CD4-positive, alpha-beta T cell treated with Interleukin-15 for 4 hours (primary cell): Measurements from ENCODE around the gene IL36A.

ENCODE experiments used
- DNase-seq: peaks from one replicate; pipeline ENCODE4 v3.0.0-alpha.2; 2020; ENCODE audit warnings: low spot score

IL36A gene

DNA sequence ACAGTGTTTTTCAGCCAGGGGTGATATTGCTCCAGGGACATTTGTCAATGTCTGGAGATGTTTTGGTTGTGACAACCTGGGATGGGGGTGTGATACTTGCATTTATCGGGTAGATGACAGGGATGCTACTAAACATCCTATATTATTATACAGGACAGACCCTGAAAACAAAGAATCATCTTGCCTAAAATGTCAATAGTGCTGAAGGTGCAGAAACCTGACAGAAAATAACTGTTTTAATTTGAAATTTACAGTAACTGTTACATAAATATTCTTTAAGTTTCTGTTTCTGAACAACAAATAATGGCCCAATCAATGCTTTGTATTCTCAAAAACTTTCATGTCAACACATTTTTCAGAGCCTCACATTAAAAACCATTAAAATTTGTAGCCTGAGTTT lies 2.0 kb downstream of the IL36A start:
- no peak for DNase-seq

DNA sequence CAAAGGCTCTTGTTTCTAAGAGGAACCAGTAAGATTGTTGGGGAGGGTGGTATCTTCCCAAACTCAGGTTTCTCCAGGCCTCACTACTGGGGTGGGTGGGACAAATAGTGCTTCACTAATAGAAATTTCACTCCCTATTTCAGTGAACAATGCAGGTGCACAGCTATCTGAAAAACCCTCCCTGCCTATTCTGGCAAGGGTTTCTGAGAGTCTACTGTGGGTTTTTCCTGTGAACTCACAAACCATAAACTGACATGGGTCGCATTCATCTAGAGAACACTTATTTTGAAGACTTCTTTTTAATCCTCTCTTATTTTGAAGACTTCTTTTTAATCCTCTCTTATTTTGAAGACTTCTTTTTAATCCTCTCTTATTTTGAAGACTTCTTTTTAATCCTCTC lies 4.4 kb downstream of the IL36A start:
- no peak for DNase-seq

DNA sequence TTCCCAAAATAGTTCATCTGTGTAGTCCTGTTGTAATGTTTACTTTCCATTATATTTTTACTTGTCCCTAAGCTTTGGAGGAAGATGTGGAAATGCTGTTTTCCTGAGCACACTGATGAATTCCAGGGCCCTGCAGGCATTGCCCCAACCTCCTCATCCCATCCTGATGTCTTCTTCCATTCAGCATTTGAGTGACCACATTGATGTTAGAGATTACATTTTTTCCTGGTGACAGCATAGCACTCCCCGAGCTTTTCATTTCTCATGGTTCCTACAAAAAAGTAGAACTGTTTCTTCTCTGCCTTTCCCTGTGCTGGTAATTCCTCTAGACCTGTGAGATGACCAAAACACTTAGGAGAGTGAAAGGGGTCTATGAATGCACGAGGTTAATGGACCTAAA lies 4.8 kb downstream of the IL36A start:
- no peak for DNase-seq

DNA sequence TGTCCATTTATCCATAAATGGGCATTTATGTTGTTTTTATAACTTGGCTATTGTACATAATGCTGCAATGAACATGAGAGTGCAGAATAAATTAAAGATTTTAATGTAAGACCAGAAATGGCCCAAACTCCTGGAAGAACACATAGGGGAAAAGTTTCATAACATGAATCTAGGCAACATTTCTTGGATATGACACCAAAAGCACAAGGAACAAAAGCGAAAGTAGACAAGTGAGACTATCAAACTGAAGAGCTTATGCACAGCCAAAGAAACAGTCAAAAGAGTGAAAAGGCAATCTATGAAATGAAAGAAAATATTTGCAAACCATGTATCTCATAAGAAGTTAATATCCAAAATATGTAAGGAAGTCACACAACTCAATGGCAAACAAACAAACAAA lies 5.8 kb downstream of the IL36A start:
- DNase-seq = no peak

DNA sequence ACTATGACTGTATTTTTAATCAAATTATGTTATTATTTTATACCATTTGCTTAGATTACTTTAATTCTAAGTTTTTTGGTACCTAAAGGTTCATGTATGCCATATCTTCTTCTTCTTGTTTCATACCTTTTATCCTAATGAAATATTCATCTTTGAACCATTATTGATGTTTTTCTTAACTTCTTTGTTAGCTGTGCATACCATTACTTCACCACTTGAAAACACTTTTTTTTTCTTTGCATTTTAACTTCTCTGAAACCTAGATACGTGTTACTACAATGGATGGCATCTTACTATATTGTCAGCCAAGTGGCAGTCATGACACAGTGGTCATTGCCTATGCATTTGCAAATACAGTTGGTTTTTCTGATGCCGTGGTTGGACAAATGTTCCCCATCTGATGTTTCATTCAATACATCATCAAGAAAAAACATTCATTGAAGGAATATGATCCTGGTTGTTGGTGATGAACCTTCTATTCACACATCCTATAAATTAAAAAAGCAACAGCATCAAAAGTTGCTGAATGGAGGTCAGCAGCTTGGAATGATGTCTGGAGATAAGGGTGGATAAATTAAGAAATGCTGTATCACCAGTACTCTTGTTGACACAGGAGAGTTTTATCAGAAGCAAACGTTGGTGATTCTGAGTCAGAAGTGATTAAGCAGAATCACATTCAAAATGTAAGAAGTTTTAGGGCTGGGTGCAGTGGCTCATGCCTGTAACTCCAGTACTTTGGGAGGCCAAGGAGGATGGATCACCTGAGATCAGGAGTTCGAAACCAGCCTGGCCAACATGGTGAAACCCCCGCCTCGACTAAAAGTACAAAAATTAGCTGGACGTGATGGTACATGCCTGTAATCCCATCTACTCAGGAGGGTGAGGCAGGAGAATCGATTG lies 7.4 kb downstream of the IL36A start:
- no peak for DNase-seq

DNA sequence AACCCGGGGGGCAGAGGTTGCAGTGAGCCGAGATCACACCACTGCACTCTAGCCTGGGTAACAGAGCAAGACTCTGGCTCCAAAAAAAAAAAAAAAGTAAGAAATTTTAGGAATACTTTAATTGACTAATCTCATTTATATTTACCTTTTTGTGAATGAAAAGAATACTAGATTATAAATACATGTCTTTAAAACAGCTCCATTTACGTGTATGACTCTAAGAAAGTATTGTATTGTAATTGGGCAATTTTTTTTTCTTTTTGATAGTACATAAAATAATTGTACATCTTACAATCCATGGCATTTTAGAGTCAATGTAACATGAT lies 8.0 kb downstream of the IL36A start:
- DNase-seq = no peak

DNA sequence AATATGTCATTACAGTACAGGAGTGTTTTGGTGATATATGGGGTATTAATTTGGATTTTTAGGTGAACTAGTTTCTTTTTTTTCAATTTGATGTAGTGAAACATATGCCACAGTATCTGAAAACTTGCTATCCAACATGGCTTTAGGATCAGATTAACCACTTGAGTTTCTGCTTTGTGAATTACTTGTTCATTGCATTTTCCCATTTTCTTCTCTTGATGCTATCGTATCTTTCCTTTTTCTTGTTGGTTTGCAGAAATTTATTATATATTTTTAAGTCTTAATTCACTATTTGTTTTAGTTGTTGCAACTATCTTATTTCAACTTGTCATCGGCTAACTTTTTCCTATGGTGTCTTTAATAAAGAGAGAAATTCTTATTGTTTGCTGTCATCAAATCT lies 8.8 kb downstream of the IL36A start:
- DNase-seq = no peak

DNA sequence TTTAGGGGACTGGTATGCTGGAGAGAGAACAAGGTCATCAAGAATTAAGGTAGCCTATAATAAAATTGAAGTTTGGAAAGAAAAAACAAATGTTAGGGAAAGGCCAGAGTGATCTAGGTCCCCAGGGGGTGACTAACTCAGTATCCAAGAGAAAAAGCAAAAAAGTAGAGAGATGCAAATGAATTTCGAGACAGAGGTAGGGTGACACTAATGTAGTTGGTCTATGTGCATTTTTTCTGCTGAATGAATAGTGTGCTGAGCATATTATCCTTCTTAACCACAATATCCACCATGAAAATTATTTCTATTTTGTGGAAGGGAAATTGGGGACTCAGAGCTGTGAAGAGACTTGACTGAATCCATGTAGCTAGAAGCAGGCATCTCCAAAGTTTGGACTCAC lies 9.8 kb downstream of the IL36A start:
- DNase-seq = no peak

DNA sequence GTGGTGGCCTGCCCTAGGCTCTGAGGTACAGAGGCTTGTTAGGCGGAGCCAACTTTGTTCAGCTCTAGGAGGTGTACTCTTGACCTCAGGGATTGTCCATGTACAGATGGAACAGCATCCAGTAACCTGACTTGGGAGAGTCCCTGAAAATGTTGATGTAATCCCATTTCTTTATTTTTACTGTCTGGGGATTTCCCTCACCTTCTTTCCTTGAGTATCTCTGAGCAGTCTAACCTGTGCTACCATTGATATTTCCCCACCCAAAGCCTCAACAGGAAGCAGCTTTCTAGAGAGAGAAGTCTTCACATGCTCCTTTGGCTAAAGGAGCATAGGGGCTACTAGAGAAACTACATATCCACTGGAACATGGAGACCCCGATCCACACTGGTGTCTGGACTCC lies 10.4 kb downstream of the IL36A start:
- no peak for DNase-seq

DNA sequence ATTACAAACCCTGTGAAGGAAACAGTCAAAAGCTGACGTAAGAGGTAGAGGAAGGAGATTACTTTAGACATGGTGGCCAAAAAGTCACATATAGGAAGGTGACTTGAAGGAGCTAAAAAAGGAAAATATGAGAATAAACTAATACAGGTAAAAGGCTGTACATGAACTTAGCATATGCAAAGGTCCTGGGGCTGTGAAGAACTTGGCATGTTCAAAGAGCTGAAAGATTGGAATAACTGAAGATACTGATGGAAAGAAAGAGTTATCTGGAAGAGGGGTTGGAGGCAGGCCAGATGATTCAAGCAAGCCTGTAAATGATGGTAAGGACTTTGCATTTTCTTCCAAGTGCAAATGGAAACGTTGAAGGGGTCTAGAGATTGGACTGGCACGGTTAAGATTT lies 13.2 kb downstream of the IL36A start:
- DNase-seq = no peak

DNA sequence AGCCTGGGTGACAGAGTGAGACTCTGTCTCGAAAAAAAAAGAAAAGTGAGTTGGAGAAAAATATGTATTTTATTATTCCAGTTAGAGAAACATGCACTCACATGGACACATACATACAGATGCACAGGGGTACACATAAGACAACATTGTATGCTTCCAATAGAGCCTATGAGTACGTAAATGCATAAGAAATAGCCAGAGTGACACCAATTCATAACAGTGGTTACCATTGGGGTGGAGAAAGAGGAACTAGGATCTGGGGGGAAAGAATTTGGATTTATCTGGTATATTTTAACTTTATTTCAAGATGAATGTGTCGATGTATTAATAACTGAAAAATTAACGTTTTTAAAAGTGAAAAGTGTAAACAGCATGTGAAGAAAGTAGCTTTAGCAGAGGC lies 16.1 kb downstream of the IL36A start:
- no peak for DNase-seq

DNA sequence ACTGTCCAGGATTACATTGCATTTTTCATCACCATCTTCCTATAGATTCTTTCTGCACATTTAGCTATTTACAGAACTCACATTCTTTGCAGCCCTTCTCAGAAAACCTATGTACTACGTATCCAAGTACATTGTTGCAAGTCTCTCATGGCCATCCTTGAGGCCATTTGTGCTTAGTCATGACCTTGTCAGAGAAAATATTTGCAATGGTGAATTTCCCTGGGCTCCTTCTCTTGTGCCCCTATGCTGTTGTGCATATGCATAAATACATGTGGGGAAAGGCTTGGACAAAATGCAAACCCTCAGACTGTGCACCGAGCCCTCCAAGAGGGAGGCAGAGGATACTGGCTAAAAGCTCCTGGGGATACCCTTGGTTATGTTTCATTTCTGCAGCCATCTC lies 19.5 kb downstream of the IL36A start:
- no peak for DNase-seq

DNA sequence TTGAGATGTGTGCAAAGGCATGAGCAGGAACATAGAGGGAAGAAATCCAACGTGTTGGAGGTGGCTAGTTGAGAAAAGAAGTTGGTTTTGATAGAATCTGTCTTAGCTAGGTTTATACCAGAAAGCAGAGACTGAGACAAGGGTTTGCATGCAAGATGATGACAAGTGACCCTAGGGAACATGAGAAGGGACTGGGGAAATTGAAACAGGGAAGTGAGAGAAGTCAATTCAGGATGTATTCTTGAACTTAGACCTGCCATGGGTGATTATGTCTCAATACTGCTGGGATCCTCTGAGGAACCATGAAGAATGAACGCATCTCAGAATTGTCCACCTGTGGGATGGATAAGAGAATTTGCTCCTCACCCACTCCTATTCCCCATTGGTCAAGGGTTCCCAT lies 20.5 kb downstream of the IL36A start:
- DNase-seq = no peak

DNA sequence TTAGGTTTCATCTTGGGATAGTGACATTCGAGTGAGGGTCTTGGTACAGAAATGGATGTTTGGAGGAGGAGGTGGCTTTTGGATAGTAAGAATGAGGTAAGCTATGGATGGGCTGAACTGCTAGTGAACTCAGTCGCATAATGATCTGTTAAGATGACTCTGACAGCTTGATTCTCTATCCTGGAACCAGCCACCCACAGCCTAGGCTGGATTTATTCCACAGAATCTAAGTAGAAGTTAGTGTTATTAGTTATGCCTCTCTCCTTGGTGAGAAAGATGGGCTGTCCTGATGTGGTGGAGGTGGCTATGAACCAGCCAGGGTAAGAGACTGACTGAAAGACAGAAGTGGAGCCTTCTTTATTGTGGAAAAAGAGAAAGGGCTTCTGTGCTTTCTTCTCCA lies 22.4 kb downstream of the IL36A start:
- DNase-seq = no peak

DNA sequence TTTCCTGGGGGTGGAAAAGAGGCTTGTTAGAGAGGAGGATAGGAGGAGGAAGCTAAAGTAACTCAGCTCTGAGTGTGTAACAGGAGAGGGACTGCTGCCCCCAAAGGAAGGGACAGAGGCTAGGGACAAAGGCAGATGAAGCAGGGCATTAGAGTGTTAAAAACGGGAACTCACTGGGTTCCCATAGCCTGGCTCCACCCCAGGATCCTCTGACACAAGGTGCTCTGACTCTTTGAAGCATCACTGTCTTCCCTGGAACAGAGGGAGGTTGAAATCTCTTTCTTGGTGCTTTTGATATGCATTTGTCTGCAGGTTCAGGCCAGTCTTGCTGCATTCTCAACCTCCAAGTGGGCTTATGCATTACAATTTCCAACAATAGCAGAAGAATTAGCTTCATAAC lies 22.9 kb downstream of the IL36A start:
- no peak for DNase-seq

DNA sequence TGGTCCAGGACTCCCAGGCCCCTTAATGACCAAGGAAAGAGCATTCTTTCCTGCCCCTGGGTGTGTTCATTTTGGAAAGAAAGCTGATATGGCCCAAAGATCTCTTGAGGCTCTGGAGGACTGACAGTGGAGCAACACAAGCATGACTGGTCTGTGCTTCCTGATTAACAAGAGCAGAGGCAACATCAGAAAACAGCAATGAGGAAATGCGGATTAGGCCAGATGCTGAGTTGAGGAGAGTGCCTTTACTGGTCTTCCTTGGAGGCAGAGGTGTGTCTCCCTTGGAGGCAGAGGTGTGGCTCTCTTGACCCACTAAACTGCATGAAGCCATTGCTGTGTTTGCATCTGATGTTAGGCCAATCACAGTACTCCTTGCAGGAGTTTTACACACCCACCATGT lies 27.5 kb downstream of the IL36A start:
- no peak for DNase-seq

DNA sequence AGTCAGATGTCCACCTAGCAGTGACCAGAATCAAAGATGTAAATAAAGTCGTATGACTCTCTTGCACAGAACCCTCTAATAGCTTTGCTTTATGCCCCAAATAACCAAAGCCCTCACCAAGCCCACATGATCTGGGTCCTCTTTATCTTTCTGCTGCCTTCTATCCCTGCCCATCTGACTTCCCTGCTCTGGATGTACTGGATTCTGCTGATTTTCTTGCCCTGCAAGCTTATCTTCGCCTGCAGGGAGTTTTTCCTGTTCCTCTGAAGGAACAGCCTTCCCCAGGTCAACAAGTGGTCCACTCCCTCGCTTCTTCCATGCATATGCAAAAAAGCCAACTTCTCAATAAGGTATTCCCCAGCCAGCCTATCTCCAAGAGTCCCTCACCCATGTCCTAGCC lies 28.8 kb downstream of the IL36A start:
- no peak for DNase-seq

DNA sequence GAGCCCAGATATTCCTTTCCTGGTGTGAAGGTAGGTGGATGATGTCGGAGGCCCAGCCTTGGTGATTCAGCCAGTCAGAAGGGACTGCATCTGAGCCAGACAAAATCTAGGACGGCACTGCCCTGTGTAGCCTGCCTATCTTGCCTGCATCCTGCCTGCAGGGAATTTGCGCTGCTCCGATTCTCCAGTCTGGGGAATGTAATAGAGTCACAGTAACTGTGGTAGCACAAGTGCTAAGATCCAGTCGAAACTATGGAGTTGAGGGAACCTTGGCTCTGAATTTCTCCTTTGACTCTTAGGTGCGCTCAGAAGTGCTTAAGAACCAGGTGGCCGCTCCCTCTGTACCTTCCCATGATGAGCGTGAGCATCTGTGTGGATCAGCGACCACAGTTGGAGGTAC lies 31.5 kb downstream of the IL36A start:
- no peak for DNase-seq

DNA sequence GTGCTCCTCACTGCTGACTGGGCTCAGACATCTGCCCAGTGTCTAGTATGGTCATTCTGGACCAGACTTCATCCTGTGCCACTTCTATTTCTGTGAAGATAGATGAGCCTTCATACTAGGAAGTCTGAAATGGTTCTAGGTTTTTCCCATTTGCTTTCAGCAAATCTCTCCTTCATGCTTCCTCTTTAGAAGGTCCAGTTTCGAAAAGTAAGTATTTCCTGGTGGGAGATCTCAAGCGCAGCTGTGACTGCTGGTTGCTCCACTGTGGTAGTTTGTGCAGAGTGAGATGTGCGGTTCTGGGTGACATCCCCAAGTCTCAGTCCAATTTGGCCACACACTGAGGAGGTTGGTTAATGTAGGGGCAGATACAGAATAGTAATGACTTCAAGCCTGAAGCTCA lies 33.0 kb downstream of the IL36A start:
- DNase-seq = no peak

DNA sequence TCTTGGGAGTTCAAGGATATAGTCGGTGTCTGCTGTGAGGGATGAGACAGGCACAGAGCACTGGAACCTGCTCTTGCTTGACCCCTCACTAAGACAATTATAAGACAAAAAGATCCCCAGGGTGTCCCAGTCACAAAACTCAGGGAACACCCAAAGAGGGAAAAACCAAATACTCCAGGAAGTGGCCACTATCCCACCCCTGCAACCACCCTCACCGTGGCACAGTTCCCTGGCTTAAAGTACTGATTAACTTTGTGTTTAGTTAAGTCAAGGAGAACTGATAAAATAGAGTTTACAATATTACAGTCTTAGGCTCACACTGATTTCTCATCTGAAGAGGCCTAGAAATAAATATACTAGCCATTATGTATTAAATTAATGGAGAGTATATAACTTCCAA lies 33.9 kb downstream of the IL36A start:
- DNase-seq = no peak

DNA sequence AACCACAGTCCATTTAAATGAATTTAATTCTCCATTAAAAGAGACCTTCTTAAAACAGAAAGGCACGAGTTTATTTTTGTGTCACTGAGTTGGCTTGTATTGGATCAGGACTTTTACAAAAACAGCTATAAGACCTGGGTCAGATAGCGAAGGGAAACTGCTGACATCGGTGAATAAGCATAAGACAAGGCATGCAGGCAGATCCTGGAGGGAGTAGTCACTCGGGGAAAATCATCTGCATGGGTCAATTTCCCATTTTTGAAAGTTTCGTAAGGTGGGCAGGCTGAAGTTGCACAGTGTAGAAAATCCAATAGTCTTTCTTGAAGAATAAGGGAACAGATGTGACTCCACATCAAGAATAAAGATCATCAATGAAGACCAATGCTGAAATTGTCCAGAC lies 34.5 kb downstream of the IL36A start:
- no peak for DNase-seq

DNA sequence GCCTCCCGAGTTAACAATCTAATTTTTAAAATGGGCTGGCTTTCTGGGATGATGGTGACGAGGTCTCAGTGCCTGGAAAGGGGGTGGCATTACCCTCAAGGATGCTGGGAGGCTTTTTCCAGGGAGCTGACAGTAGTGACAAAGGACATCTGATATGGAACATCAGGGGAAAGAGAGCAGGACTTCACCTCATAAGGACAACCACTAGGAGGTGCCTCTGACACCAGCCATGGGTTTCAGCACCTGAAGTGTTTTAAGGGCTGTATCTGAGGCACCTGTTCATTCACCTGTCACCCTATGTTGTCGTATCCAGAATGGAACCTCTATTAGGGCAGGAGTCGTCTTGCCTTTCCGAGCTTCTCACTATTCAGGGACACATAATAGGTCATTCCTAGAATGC lies 36.6 kb downstream of the IL36A start:
- no peak for DNase-seq

DNA sequence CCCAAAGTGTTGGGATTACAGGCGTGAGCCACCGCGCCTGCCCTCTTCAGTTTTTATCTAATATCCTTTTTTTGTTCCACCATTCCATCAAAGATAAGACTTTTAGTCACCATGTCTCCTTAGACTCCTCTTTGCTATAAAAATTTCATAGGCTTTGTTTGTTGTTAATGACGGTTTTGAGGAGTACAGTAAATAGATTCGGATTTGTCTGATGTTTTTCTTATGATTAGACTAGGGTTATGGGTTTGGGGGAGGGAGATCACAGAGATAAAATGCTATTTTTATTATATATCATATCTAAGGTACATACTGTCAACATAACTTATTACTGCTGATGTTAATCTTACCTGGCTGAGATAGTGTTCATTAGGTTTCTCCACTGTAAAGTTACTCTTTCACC lies 41.2 kb downstream of the IL36A start:
- DNase-seq = no peak
